ENCODE results near the gene PIGV. TPM values are rescaled to one million over a fixed set of nuclear protein-coding genes. Genes with fewer than 3 reads are reported as not detected.

Gene PIGV
- total RNA-seq, 1 donor from 2014 or later: 11.5 TPM

DNA sequence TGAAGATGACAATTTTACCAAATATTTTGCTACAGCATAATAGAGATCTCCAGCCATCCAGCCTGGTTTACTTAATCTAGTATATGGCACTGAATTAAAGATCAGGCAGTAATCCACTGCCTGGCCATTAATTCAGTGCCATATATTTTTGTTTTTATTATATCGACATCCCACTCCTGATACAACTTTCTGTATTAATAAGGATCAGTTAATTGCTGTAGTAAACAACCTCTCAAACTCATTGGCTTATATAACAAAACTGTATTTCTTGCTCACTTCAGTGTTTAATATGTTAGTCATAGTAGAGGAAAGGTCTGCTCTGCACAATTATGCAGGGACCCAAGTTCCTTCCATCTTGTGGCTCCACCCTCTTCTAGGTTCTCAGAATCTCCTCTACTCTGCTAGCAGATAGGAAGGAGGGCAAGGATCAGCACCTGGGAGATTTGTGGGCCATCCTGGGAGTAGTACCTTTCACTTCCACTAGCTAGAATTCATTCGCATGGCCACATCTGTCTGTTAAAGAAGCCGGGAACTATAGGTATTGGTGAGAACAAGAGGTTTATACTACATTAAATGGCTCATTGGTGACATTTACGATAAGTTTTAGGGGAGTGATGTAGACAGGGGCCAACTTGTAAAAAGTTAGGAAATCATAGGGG, 35.1 kb downstream of the PIGV start:
- Histone ChIP-seq H3K27me3 (ENCODE audit: control insufficient read depth, insufficient read depth, low read length) (no peaks in the 10 kb centered on the region), H3K36me3 (ENCODE audit: control insufficient read depth, insufficient read depth, low read length) (no peaks in the 10 kb centered on the region), H3K4me3 (ENCODE audit: low read depth, low read length) (no peak overlapping the region)
- DNase-seq (ENCODE audit: low read depth): no peak
- TF ChIP-seq, protein P1, sequence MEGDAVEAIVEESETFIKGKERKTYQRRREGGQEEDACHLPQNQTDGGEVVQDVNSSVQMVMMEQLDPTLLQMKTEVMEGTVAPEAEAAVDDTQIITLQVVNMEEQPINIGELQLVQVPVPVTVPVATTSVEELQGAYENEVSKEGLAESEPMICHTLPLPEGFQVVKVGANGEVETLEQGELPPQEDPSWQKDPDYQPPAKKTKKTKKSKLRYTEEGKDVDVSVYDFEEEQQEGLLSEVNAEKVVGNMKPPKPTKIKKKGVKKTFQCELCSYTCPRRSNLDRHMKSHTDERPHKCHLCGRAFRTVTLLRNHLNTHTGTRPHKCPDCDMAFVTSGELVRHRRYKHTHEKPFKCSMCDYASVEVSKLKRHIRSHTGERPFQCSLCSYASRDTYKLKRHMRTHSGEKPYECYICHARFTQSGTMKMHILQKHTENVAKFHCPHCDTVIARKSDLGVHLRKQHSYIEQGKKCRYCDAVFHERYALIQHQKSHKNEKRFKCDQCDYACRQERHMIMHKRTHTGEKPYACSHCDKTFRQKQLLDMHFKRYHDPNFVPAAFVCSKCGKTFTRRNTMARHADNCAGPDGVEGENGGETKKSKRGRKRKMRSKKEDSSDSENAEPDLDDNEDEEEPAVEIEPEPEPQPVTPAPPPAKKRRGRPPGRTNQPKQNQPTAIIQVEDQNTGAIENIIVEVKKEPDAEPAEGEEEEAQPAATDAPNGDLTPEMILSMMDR (IDR thresholded peaks at IDR 0.05; ENCODE audit: insufficient read depth, low read length, poor library complexity, severe bottlenecking): no peak

DNA sequence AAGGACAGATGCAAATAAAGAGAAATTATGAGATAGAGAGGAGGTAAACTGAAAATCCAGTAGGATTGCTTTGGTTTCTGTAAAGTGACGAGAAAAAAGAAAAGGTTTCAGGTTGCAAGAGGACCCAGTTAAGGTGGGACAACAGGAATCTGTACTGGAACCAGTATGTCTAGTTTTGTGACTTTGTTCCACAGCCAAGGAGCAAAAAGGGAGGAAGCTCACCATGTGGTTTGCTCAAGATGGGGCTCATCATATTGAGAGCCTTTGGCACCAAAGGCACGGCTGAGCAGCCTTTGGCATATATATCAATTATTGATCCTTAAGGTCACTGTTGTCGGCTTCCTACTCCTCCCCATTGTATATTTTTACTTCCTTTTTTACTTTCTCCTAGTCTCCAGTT, 37.0 kb downstream of the PIGV start:
- DNase-seq (ENCODE audit: low read depth): no peak
- TF ChIP-seq, protein P1 (IDR thresholded peaks at IDR 0.05; ENCODE audit: insufficient read depth, low read length, poor library complexity, severe bottlenecking): no peak
- Histone ChIP-seq H3K27me3 (ENCODE audit: control insufficient read depth, insufficient read depth, low read length) (no peaks in the 10 kb centered on the region), H3K36me3 (ENCODE audit: control insufficient read depth, insufficient read depth, low read length) (no peaks in the 10 kb centered on the region), H3K4me3 (ENCODE audit: low read depth, low read length) (no peak overlapping the region)

DNA sequence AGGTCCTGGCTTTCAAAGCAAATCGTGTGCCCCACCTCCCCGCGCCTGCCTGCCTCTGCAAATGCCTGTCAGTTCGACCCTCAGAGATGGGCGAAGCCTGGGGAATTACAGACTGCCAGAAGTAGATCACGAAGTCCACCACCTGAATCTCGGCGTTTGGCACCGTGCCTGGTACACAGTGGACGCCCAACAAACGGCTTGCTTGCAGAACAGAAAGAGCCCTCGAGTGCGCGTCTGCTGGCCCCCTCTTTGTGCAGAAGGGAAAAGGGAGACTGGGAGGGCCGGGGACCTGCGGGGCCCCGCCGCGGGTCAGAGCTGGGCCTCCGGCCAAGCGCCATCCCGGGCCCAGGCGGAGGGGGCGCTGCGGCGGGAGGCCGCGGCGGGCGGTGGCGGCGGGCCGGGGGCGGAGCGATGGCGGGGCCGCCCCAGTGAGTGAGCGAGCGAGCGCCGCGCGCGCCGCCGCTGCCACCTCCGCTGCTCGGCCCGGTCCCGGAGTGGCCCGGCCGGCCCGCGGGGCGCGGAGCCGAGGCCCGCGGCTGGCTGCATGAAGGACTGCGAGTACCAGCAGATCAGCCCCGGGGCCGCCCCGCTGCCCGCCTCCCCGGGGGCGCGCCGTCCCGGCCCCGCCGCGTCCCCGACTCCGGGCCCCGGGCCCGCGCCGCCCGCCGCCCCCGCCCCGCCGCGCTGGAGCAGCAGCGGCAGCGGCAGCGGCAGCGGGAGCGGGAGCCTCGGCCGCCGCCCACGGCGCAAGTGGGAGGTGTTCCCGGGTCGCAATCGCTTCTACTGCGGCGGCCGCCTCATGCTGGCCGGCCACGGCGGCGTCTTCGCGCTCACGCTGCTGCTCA, 38.7 kb downstream of the PIGV start, which contains the start of gene ZDHHC18:
ZDHHC18 (plus strand) TSS at position 428 of the 845 bp plus-strand sequence; CDS start at position 545, 117 bp downstream.
- DNase-seq (ENCODE audit: low read depth): no peak
- TF ChIP-seq, protein P1 (IDR thresholded peaks at IDR 0.05; ENCODE audit: insufficient read depth, low read length, poor library complexity, severe bottlenecking): no peak
- peak within 1 kb of the TSS; percentile 79 for H3K4me3 ChIP-seq (ENCODE audit: low read depth, low read length)
- H3K27me3 ChIP-seq (ENCODE audit: control insufficient read depth, insufficient read depth, low read length): no peaks in the 10 kb centered on the region
- H3K36me3 ChIP-seq (ENCODE audit: control insufficient read depth, insufficient read depth, low read length): no peaks in the 10 kb centered on the region

DNA sequence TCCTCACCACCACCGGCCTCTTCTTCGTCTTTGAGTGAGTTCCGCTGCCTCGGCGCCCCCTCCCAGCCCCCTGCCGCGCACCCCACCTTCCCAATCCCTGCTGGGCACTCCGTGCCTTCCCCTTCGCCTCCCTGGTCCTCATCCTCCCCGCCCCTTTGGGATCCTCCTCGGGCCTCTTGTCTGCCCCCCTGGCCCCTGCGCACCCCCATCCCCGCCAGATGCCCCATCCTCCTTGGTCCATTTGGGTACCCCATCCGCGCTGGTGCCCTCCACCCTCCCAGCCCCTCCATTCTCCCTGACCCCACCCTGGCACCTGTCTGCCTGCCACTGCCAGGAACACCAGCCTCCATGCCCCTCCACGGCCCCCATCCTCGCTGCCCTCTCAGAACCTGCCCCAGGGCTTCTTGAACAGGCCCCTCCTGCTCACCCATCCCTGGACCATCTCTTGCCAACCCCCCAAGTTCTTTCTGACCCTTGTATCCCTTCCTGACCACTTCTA, 39.4 kb downstream of the PIGV start:
- peak overlapping the region; percentile 79 for H3K4me3 ChIP-seq (ENCODE audit: low read depth, low read length)
- TF ChIP-seq, protein P1 (IDR thresholded peaks at IDR 0.05; ENCODE audit: insufficient read depth, low read length, poor library complexity, severe bottlenecking): no peak
- no peaks in the 10 kb centered on the region for H3K36me3 ChIP-seq (ENCODE audit: control insufficient read depth, insufficient read depth, low read length)
- no peak for DNase-seq (ENCODE audit: low read depth)
- no peaks in the 10 kb centered on the region for H3K27me3 ChIP-seq (ENCODE audit: control insufficient read depth, insufficient read depth, low read length)

DNA sequence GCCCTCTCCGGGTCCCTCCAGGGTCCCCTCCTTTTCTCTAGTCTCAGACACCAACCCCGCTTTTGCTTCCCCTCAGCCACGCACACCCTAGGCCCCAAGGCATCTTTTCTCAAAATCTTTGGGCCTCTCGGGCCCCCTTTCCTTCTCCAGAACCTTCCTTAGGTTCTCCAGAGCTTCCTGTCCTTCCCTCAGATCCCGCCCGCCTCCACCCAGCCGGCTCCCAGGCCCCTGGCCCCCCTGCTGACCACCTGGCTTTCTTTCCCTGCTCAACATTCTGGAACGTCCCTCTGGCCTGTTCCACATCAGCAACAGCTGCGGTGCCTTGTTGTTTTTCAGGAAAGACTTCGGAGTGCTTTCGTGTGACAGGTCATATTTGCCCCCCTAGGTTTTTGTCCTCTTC, 39.9 kb downstream of the PIGV start:
- TF ChIP-seq, protein P1 (IDR thresholded peaks at IDR 0.05; ENCODE audit: insufficient read depth, low read length, poor library complexity, severe bottlenecking): no peak
- no peaks in the 10 kb centered on the region for H3K27me3 ChIP-seq (ENCODE audit: control insufficient read depth, insufficient read depth, low read length)
- peak overlapping the region; percentile 79 for H3K4me3 ChIP-seq (ENCODE audit: low read depth, low read length)
- DNase-seq (ENCODE audit: low read depth): no peak
- H3K36me3 ChIP-seq (ENCODE audit: control insufficient read depth, insufficient read depth, low read length): no peaks in the 10 kb centered on the region
